Lower leg skin (tissue), 4 donors: ENCODE data around the gene AVPI1. TPM values are rescaled to one million over a fixed set of nuclear protein-coding genes. Genes with fewer than 3 reads are reported as not detected.

ENCODE experiments used
- DNase-seq, 2 donors: peaks; one replicate each; pipeline ENCODE4 v3.0.0-alpha.2; 2019; ENCODE audit warnings: low spot score in 2 of 2
- H3K4me3 ChIP-seq: fragments of 200-600 bp; sonication (generic); 2 replicates; pipeline ENCODE4 v1.5.1; 2017; ENCODE audit warnings: mild to moderate bottlenecking, low read depth; ENCODE audit not compliant: poor library complexity, severe bottlenecking
- POLR2A ChIP-seq, 2 donors: fragments of 450-650 bp; IDR thresholded peaks; one replicate each; pipeline ENCODE4 v1.6.1; 2016 to 2017; ENCODE audit warnings: antibody characterized with exemption in 2 of 2, mild to moderate bottlenecking in 1 of 2, moderate library complexity in 1 of 2
- WGBS, 2 donors: methylation state at CpG; one replicate each; pipeline ENCODE4 v1.1.5; 2018; 5-methylcytosine and 5-hydroxymethylcytosine counted together
- intact Hi-C: fragments of 100-400 bp; cut with DNase I; formaldehyde crosslinking; loops from one replicate; pipeline ENCODE4 v1.15.0; 2023; ENCODE audit warnings: low total_unique reads
- total RNA-seq, 4 donors: library from RNA; depleted of rRNA; stranded (reverse); fragments of >200 nt; gene quantifications; one replicate each; pipeline ENCODE4 v1.1.0, GENCODE V29; 2016
- TF ChIP-seq, protein P1 (sequence below), 3 donors: fragments of 450-650 bp; IDR thresholded peaks; one replicate each; pipeline ENCODE4 v1.5.1; 2016; ENCODE audit warnings: antibody characterized with exemption in 3 of 3, mild to moderate bottlenecking in 3 of 3, moderate library complexity in 2 of 3

Gene AVPI1
- total RNA-seq, 4 donors from 2014 or later, result 133 to 169 (median 145) TPM

- DNase-seq, result peak in 1 of 2 donors; percentile 70
- TF ChIP-seq, protein P1, sequence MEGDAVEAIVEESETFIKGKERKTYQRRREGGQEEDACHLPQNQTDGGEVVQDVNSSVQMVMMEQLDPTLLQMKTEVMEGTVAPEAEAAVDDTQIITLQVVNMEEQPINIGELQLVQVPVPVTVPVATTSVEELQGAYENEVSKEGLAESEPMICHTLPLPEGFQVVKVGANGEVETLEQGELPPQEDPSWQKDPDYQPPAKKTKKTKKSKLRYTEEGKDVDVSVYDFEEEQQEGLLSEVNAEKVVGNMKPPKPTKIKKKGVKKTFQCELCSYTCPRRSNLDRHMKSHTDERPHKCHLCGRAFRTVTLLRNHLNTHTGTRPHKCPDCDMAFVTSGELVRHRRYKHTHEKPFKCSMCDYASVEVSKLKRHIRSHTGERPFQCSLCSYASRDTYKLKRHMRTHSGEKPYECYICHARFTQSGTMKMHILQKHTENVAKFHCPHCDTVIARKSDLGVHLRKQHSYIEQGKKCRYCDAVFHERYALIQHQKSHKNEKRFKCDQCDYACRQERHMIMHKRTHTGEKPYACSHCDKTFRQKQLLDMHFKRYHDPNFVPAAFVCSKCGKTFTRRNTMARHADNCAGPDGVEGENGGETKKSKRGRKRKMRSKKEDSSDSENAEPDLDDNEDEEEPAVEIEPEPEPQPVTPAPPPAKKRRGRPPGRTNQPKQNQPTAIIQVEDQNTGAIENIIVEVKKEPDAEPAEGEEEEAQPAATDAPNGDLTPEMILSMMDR (IDR thresholded peaks at IDR 0.05), result peak in 1 of 3 donors; percentile 39
- no peak for TF ChIP-seq POLR2A (IDR thresholded peaks at IDR 0.05)
- 58 to 63% methylated on average over 9 of the region's 9 CpGs for WGBS, 2 donors
- intact Hi-C loops, result no loop called here
- H3K4me3 ChIP-seq, result no peak overlapping the region
These were observed 44.5 kb upstream of the AVPI1 start for GRCh38 chr10:97731346-97732051.

GRCh38 chr10:97729014-97729413 is 42.0 kb upstream of the AVPI1 start:
- intact Hi-C loops, result loop anchor here (2.0 kb wide), 1 partner anchor 16 kb away; the partner anchor contains the start of gene MARVELD1
- no peak for TF ChIP-seq POLR2A (IDR thresholded peaks at IDR 0.05)
- TF ChIP-seq, protein P1 (IDR thresholded peaks at IDR 0.05), result no peak

GRCh38 chr10:97726636-97727178 is 39.7 kb upstream of the AVPI1 start:
- TF ChIP-seq, protein P1 (IDR thresholded peaks at IDR 0.05), result no peak
- TF ChIP-seq POLR2A (IDR thresholded peaks at IDR 0.05), result no peak
- 53 to 61% methylated on average over 8 of the region's 8 CpGs for WGBS, 2 donors
- no peak overlapping the region for H3K4me3 ChIP-seq
- no peak for DNase-seq
- intact Hi-C loops, result no loop called here

More at GRCh38 chr10:97729014-97729413, 42.0 kb upstream of the AVPI1 start:
- 97 to 98% methylated on average over 5 of the region's 5 CpGs for WGBS, 2 donors
- no peak for DNase-seq
- H3K4me3 ChIP-seq, result no peak overlapping the region

DNA sequence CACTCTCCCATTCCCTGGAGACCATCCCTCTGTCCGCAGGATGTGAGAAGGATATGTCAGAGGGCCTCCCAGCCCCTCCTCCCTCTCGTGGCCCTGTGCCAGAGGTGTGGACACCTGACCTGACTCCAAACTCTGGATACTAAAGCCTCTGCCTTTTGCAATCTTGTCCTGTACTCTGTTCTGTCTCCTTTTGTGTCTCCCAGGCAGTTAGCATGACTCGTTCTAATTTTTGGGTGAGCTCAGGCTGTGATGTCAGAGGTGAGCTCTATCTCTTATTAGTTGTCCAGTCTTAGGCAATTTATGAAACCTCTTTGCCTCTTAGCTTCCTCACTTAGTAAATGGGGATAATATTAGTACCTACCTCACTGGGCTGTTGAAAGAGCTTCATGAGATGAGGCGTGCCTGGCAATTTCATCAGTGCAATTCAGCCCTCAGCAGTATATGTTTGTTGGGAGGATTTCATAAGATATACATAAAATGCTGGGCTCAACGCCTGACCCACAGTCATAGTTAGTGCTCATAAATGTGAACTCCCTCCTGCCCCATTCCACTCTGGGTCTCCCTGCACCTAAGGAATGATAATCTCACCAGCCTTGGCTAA is 37.4 kb upstream of the AVPI1 start:
- TF ChIP-seq POLR2A (IDR thresholded peaks at IDR 0.05), result no peak
- TF ChIP-seq, protein P1 (IDR thresholded peaks at IDR 0.05), result no peak
- no peak overlapping the region for H3K4me3 ChIP-seq
- WGBS, 2 donors, result 45 to 48% methylated on average over 5 of the region's 5 CpGs
- intact Hi-C loops, result no loop called here
- no peak for DNase-seq

GRCh38 chr10:97723001-97723400 is 36.0 kb upstream of the AVPI1 start:
- TF ChIP-seq, protein P1 (IDR thresholded peaks at IDR 0.05), result no peak
- TF ChIP-seq POLR2A (IDR thresholded peaks at IDR 0.05), result no peak
- 85 to 91% methylated on average over 3 of the region's 3 CpGs for WGBS, 2 donors
- intact Hi-C loops, result no loop called here
- DNase-seq, result no peak
- no peak overlapping the region for H3K4me3 ChIP-seq
